Stimulated activated naive B cell treated with anti-CD40 and anti-IgM and Interleukin-4, amounts not matched to agents 10 μg/mL and 1 μg/mL and 100 μg/mL, for 72 hours (primary cell): Measurements from ENCODE around the gene FHIT.
A peak's percentile ranks its signal among the peaks of the same experiment; 100 is the strongest.

ENCODE experiments used
- ATAC-seq, 2 donors: fragments of 150-1000 bp; cut with Tn5 transposase; replicated peaks; 2 replicates each; pipeline ENCODE4 v1.10.0; 2021; ENCODE audit warnings: moderate library complexity in 1 of 2
- DNase-seq: peaks from one replicate; pipeline ENCODE4 v3.0.0; 2021
- H3K27ac Mint-ChIP-seq: one replicate; pipeline ENCODE4 v1.8.0; 2022; ENCODE audit warnings: mild to moderate bottlenecking, mixed read lengths
- H3K27me3 Mint-ChIP-seq, 2 donors: one replicate each; pipeline ENCODE4 v1.8.0; 2022; ENCODE audit warnings: mixed read lengths in 2 of 2
- H3K36me3 Mint-ChIP-seq, 2 donors: one replicate each; pipeline ENCODE4 v1.8.0; 2022; ENCODE audit warnings: mixed read lengths in 2 of 2, mild to moderate bottlenecking in 1 of 2
- H3K4me1 Mint-ChIP-seq, 2 donors: one replicate each; pipeline ENCODE4 v1.8.0; 2022; ENCODE audit warnings: mixed read lengths in 2 of 2, mild to moderate bottlenecking in 1 of 2
- H3K4me3 Mint-ChIP-seq, 2 donors: one replicate each; pipeline ENCODE4 v1.8.0; 2022; ENCODE audit warnings: mild to moderate bottlenecking in 2 of 2, mixed read lengths in 2 of 2, moderate library complexity in 1 of 2
- H3K9me3 Mint-ChIP-seq, 2 donors: one replicate each; pipeline ENCODE4 v1.8.0; 2022; ENCODE audit warnings: mixed read lengths in 2 of 2, mild to moderate bottlenecking in 1 of 2

The FHIT gene

GRCh38 chr3:60325610-60326170 lies 925.6 kb downstream of the FHIT start:
- Mint-ChIP-seq H3K27ac (no peak overlapping the region), H3K4me1 (no peaks in the 10 kb centered on the region), H3K9me3 (no peaks in the 10 kb centered on the region), H3K4me3 (no peak overlapping the region), H3K27me3 (no peaks in the 10 kb centered on the region), H3K36me3 (no peaks in the 10 kb centered on the region)
- no peak for DNase-seq
- no peak for ATAC-seq

- no peak overlapping the region for H3K4me3 Mint-ChIP-seq
- H3K27me3 Mint-ChIP-seq, result no peaks in the 10 kb centered on the region
- H3K27ac Mint-ChIP-seq, result no peak overlapping the region
- H3K9me3 Mint-ChIP-seq, result no peaks in the 10 kb centered on the region
- DNase-seq, result no peak
- no peak for ATAC-seq
- no peaks in the 10 kb centered on the region for H3K36me3 Mint-ChIP-seq
- no peaks in the 10 kb centered on the region for H3K4me1 Mint-ChIP-seq
Measured at GRCh38 chr3:60323651-60324050, 927.6 kb downstream of the FHIT start.

GRCh38 chr3:60323180-60323579 lies 928.1 kb downstream of the FHIT start:
- no peaks in the 10 kb centered on the region for H3K36me3 Mint-ChIP-seq
- DNase-seq, result no peak
- no peaks in the 10 kb centered on the region for H3K4me1 Mint-ChIP-seq
- H3K27ac Mint-ChIP-seq, result no peak overlapping the region
- H3K4me3 Mint-ChIP-seq, result no peak overlapping the region
- no peaks in the 10 kb centered on the region for H3K27me3 Mint-ChIP-seq
- no peak for ATAC-seq
- no peaks in the 10 kb centered on the region for H3K9me3 Mint-ChIP-seq

- H3K4me3 Mint-ChIP-seq, result no peak overlapping the region
- H3K27ac Mint-ChIP-seq, result no peak overlapping the region
- DNase-seq (no peak), ATAC-seq (no peak)
- H3K9me3 Mint-ChIP-seq, result no peaks in the 10 kb centered on the region
- no peaks in the 10 kb centered on the region for H3K27me3 Mint-ChIP-seq
- H3K4me1 Mint-ChIP-seq, result no peaks in the 10 kb centered on the region
- H3K36me3 Mint-ChIP-seq, result no peaks in the 10 kb centered on the region
Measured at GRCh38 chr3:60322298-60322856, 928.9 kb downstream of the FHIT start.

- DNase-seq (no peak), ATAC-seq (no peak)
- Mint-ChIP-seq H3K4me3 (no peak overlapping the region), H3K36me3 (peaks cover 0 to 4% of the 10 kb centered on the region in 2 donors), H3K27me3 (no peaks in the 10 kb centered on the region), H3K27ac (peak overlapping the region; percentile 5), H3K9me3 (peaks cover 2 to 4% of the 10 kb centered on the region in 2 donors), H3K4me1 (no peaks in the 10 kb centered on the region)
Measured at GRCh38 chr3:60319179-60319858, 931.9 kb downstream of the FHIT start.

GRCh38 chr3:60316121-60316797 lies 935.0 kb downstream of the FHIT start:
- H3K36me3 Mint-ChIP-seq, result peaks cover 0 to 4% of the 10 kb centered on the region in 2 donors
- H3K4me3 Mint-ChIP-seq, result no peak overlapping the region
- no peak overlapping the region for H3K27ac Mint-ChIP-seq
- H3K4me1 Mint-ChIP-seq, result no peaks in the 10 kb centered on the region
- peaks cover 2 to 4% of the 10 kb centered on the region in 2 donors for H3K9me3 Mint-ChIP-seq
- no peaks in the 10 kb centered on the region for H3K27me3 Mint-ChIP-seq
- DNase-seq (no peak), ATAC-seq (no peak)

GRCh38 chr3:60313951-60314461 lies 937.2 kb downstream of the FHIT start:
- ATAC-seq (no peak), DNase-seq (no peak)
- no peaks in the 10 kb centered on the region for H3K27me3 Mint-ChIP-seq
- no peak overlapping the region for H3K27ac Mint-ChIP-seq
- H3K4me1 Mint-ChIP-seq, result no peaks in the 10 kb centered on the region
- peaks cover 2 to 4% of the 10 kb centered on the region in 2 donors for H3K9me3 Mint-ChIP-seq
- peaks cover 0 to 4% of the 10 kb centered on the region in 2 donors for H3K36me3 Mint-ChIP-seq
- no peak overlapping the region for H3K4me3 Mint-ChIP-seq

- Mint-ChIP-seq H3K4me1 (no peaks in the 10 kb centered on the region), H3K4me3 (no peak overlapping the region), H3K36me3 (peaks cover 0 to 4% of the 10 kb centered on the region in 2 donors), H3K27me3 (no peaks in the 10 kb centered on the region), H3K9me3 (peaks cover 2 to 4% of the 10 kb centered on the region in 2 donors), H3K27ac (no peak overlapping the region)
- no peak for DNase-seq
- ATAC-seq, result no peak
Measured at GRCh38 chr3:60313231-60313798, 937.9 kb downstream of the FHIT start.

- Mint-ChIP-seq H3K36me3 (no peaks in the 10 kb centered on the region), H3K4me3 (no peak overlapping the region), H3K27ac (no peak overlapping the region), H3K4me1 (no peaks in the 10 kb centered on the region), H3K9me3 (no peaks in the 10 kb centered on the region), H3K27me3 (no peaks in the 10 kb centered on the region)
- no peak for ATAC-seq
- no peak for DNase-seq
Measured at GRCh38 chr3:60309539-60310268, 941.5 kb downstream of the FHIT start.

GRCh38 chr3:60308808-60309207 lies 942.4 kb downstream of the FHIT start:
- Mint-ChIP-seq H3K9me3 (no peaks in the 10 kb centered on the region), H3K27ac (no peak overlapping the region), H3K4me1 (no peaks in the 10 kb centered on the region), H3K27me3 (no peaks in the 10 kb centered on the region), H3K4me3 (no peak overlapping the region), H3K36me3 (no peaks in the 10 kb centered on the region)
- DNase-seq (no peak), ATAC-seq (no peak)

- H3K4me3 Mint-ChIP-seq, result no peak overlapping the region
- no peaks in the 10 kb centered on the region for H3K27me3 Mint-ChIP-seq
- DNase-seq (no peak), ATAC-seq (no peak)
- H3K9me3 Mint-ChIP-seq, result no peaks in the 10 kb centered on the region
- H3K27ac Mint-ChIP-seq, result no peak overlapping the region
- H3K4me1 Mint-ChIP-seq, result no peaks in the 10 kb centered on the region
- no peaks in the 10 kb centered on the region for H3K36me3 Mint-ChIP-seq
Measured at GRCh38 chr3:60307562-60308199, 943.6 kb downstream of the FHIT start.

GRCh38 chr3:60304112-60304511 lies 947.1 kb downstream of the FHIT start:
- Mint-ChIP-seq H3K36me3 (no peaks in the 10 kb centered on the region), H3K4me3 (no peak overlapping the region), H3K9me3 (no peaks in the 10 kb centered on the region), H3K4me1 (no peaks in the 10 kb centered on the region), H3K27me3 (no peaks in the 10 kb centered on the region), H3K27ac (no peak overlapping the region)
- DNase-seq (no peak), ATAC-seq (no peak)

- ATAC-seq (no peak), DNase-seq (no peak)
- H3K27ac Mint-ChIP-seq, result no peak overlapping the region
- H3K36me3 Mint-ChIP-seq, result no peaks in the 10 kb centered on the region
- H3K27me3 Mint-ChIP-seq, result no peaks in the 10 kb centered on the region
- H3K4me1 Mint-ChIP-seq, result no peaks in the 10 kb centered on the region
- no peaks in the 10 kb centered on the region for H3K9me3 Mint-ChIP-seq
- H3K4me3 Mint-ChIP-seq, result no peak overlapping the region
Measured at GRCh38 chr3:60303160-60303559, 948.1 kb downstream of the FHIT start.
